IMR-90 (cell line): ENCODE measurements around the gene IGF1. TPM values are rescaled to one million over a fixed set of nuclear protein-coding genes. Genes with fewer than 3 reads are reported as not detected.

Source experiments
- ATAC-seq: fragments of 200-7000 bp; cut with Tn5 transposase; 2 replicates; pipeline ENCODE4 v1.9.1; 2020; ENCODE audit warnings: low read depth, mild to moderate bottlenecking, moderate library complexity
- BruUV-seq: library from RNA; stranded (reverse); fragments of 400-500 nt; replicated peaks from 2 replicates; lab custom pipeline; 2021; lab: Mats Ljungman, UMichigan
- CTCF ChIA-PET: fragments of 300-600 bp; formaldehyde crosslinking; extraction: SDS; loops from one replicate; lab custom pipeline; 2021; ENCODE audit warnings: antibody characterized with exemption; lab: Yijun Ruan, JAX
- POLR2A ChIA-PET: fragments of 300-600 bp; sonication (Branson Sonifier 250); formaldehyde crosslinking; loops from one replicate; lab custom pipeline; 2022; ENCODE audit warnings: antibody characterized with exemption; ENCODE audit not compliant: unreplicated experiment; lab: Charles Lee
- DNase-seq: peaks from one replicate; pipeline ENCODE4 v3.0.0; 2013
- H2AFZ ChIP-seq: replicated peaks from 2 replicates; pipeline ENCODE3; 2013; ENCODE audit warnings: low read length, mild to moderate bottlenecking; ENCODE audit not compliant: poor library complexity
- H2AK5ac ChIP-seq: 2 replicates; pipeline ENCODE4 v1.6.1; 2013; ENCODE audit warnings: low read depth, low read length, inconsistent platforms
- H2AK9ac ChIP-seq: replicated peaks from 2 replicates; pipeline ENCODE3; 2013; ENCODE audit warnings: mild to moderate bottlenecking, low read depth, low read length, moderate library complexity; ENCODE audit not compliant: poor library complexity
- H2BK120ac ChIP-seq: 2 replicates; pipeline ENCODE4 v1.6.1; 2013; ENCODE audit warnings: low read depth, low read length, inconsistent platforms
- H2BK15ac ChIP-seq: 3 replicates; pipeline ENCODE4 v1.6.1; 2013; ENCODE audit warnings: low read depth, low read length, inconsistent platforms
- H2BK20ac ChIP-seq: 2 replicates; pipeline ENCODE4 v1.6.1; 2013; ENCODE audit warnings: low read depth, mild to moderate bottlenecking, inconsistent platforms, low read length, moderate library complexity
- H2BK5ac ChIP-seq: 2 replicates; pipeline ENCODE4 v1.6.1; 2013; ENCODE audit warnings: mild to moderate bottlenecking, low read depth, low read length, inconsistent platforms; ENCODE audit not compliant: poor library complexity, severe bottlenecking
- H3K14ac ChIP-seq: replicated peaks from 2 replicates; pipeline ENCODE4 v1.6.1; 2013; ENCODE audit warnings: low read depth, low read length, inconsistent platforms
- H3K18ac ChIP-seq: 2 replicates; pipeline ENCODE4 v1.6.1; 2013; ENCODE audit warnings: low read depth, low read length, control low read depth
- H3K23ac ChIP-seq: 2 replicates; pipeline ENCODE4 v1.6.1; 2013; ENCODE audit warnings: low read depth, low read length, inconsistent platforms
- H3K27ac ChIP-seq: 2 replicates; pipeline ENCODE4 v1.5.1; 2013; ENCODE audit warnings: mild to moderate bottlenecking, control low read depth, low read length; ENCODE audit not compliant: insufficient read depth
- H3K27me3 ChIP-seq: 2 replicates; pipeline ENCODE4 v1.6.1; 2013; ENCODE audit warnings: low read length; ENCODE audit not compliant: control insufficient read depth, insufficient read depth
- H3K36me3 ChIP-seq: 2 replicates; pipeline ENCODE4 v1.6.1; 2013; ENCODE audit warnings: low read length, mixed read lengths; ENCODE audit not compliant: control insufficient read depth, insufficient read depth
- H3K4ac ChIP-seq: 2 replicates; pipeline ENCODE4 v1.6.1; 2013; ENCODE audit warnings: low read depth, low read length, inconsistent platforms
- H3K4me1 ChIP-seq: 2 replicates; pipeline ENCODE4 v1.6.1; 2013; ENCODE audit warnings: low read length, mixed read lengths; ENCODE audit not compliant: control insufficient read depth, insufficient read depth
- H3K4me2 ChIP-seq: 2 replicates; pipeline ENCODE4 v1.6.1; 2013; ENCODE audit warnings: low read depth, mild to moderate bottlenecking, control low read depth, low read length, moderate library complexity
- H3K4me3 ChIP-seq: 2 replicates; pipeline ENCODE4 v1.5.1; 2013; ENCODE audit warnings: low read depth, mild to moderate bottlenecking, control low read depth, low read length, moderate library complexity; ENCODE audit not compliant: insufficient read depth
- H3K56ac ChIP-seq: 2 replicates; pipeline ENCODE4 v1.6.1; 2013; ENCODE audit warnings: low read length, inconsistent platforms; ENCODE audit not compliant: insufficient read depth; ENCODE audit errors: extremely low read depth
- H3K79me1 ChIP-seq, 2 experiments: 2 replicates each; pipeline ENCODE4 v1.6.1; 2013; ENCODE audit warnings: low read length in 2 of 2, inconsistent platforms in 1 of 2, low read depth in 1 of 2
- H3K9ac ChIP-seq: 2 replicates; pipeline ENCODE4 v1.6.1; 2013; ENCODE audit warnings: low read depth, low read length, control low read depth
- H3K9me1 ChIP-seq: 2 replicates; pipeline ENCODE4 v1.6.1; 2013; ENCODE audit warnings: low read length, inconsistent platforms; ENCODE audit not compliant: insufficient read depth
- H3K9me3 ChIP-seq: 2 replicates; pipeline ENCODE4 v1.6.1; 2013; ENCODE audit warnings: low read length; ENCODE audit not compliant: control insufficient read depth, insufficient read depth
- H4K20me1 ChIP-seq: 2 replicates; pipeline ENCODE4 v1.6.1; 2013; ENCODE audit warnings: low read length, inconsistent platforms; ENCODE audit not compliant: insufficient read depth
- H4K5ac ChIP-seq: 2 replicates; pipeline ENCODE4 v1.6.1; 2013; ENCODE audit warnings: mild to moderate bottlenecking, low read depth, low read length, control low read depth
- H4K8ac ChIP-seq, 2 experiments: 2 replicates each; pipeline ENCODE4 v1.6.1; 2013; ENCODE audit warnings: low read depth in 2 of 2, low read length in 2 of 2, control low read depth in 1 of 2, inconsistent platforms in 1 of 2
- H4K91ac ChIP-seq: 2 replicates; pipeline ENCODE4 v1.6.1; 2013; ENCODE audit warnings: low read depth, low read length, inconsistent platforms; ENCODE audit not compliant: insufficient read depth
- CEBPB ChIP-seq: IDR thresholded peaks from 2 replicates; pipeline ENCODE4 v1.6.1; 2012; ENCODE audit warnings: low read depth, low read length, improper control_type of control experiment
- NFE2L2 ChIP-seq: fragments of 150-350 bp; IDR thresholded peaks from 2 replicates; pipeline ENCODE4 v1.6.1; 2016; ENCODE audit warnings: low read depth, mild to moderate bottlenecking, low read length
- WGBS, 2 experiments: methylation state at CpG; one replicate each; pipeline versions ENCODE4 v1.1.5 to v1.1.7; 2013; ENCODE audit warnings: missing lambda C conversion rate in 2 of 2; ENCODE audit not compliant: insufficient read length in 1 of 2; ENCODE audit errors: extremely low coverage in 2 of 2; 5-methylcytosine and 5-hydroxymethylcytosine counted together
- dilution Hi-C: fragments of 300-500 bp; cut with HindIII; formaldehyde crosslinking; loops from one replicate; pipeline ENCODE4 v1.14.3; 2018; ENCODE audit warnings: low sequenced_read_pairs; ENCODE audit not compliant: unreplicated experiment
- in situ Hi-C: fragments of 300-500 bp; cut with MboI; formaldehyde crosslinking; loops from 3 replicates; pipeline ENCODE4 v1.14.3; 2019; ENCODE audit warnings: low sequenced_read_pairs, inconsistent platforms, mixed read lengths
- intact Hi-C: fragments of 100-400 bp; cut with micrococcal nuclease; formaldehyde crosslinking; loops from 2 replicates; pipeline ENCODE4 v1.10.0; 2022
- polyA plus RNA-seq, 3 experiments: library from polyadenylated mRNA; depleted of rRNA; stranded (reverse); fragments of >200 nt; gene quantifications; 2 replicates each; pipeline ENCODE4 v1.2.3, GENCODE V29; 2012; ENCODE audit warnings: low replicate concordance in 1 of 3
- total RNA-seq: library from RNA; depleted of rRNA; stranded (reverse); fragments of >200 nt; gene quantifications from 2 replicates; pipeline ENCODE4 v1.2.3, GENCODE V29; 2012

Gene IGF1
- total and polyA plus RNA-seq, 2 of the 4 experiments (the other 2 are of a cell fraction): under 0.01 to 0.12 TPM

GRCh38 chr12:102444707-102445106, 35.7 kb downstream of the IGF1 start:
- H3K4ac ChIP-seq: no peak overlapping the region
- H4K5ac ChIP-seq: no peak overlapping the region
- H4K91ac ChIP-seq: no peak overlapping the region
- H3K9me1 ChIP-seq: no peaks in the 10 kb centered on the region; the same call in 1 of the 2 replicates
- no peaks in the 10 kb centered on the region for H3K36me3 ChIP-seq
- no CpG with 5 or more reads among the region's 7 CpGs for WGBS, 2 experiments
- no peaks in the 10 kb centered on the region for H3K27me3 ChIP-seq
- H3K9ac ChIP-seq: no peak overlapping the region
- H2AK5ac ChIP-seq: no peak overlapping the region
- no peak overlapping the region for H2BK15ac ChIP-seq
- H2BK120ac ChIP-seq: no peak overlapping the region
- H3K18ac ChIP-seq: no peak overlapping the region
- in situ Hi-C loops (no loop called here), intact Hi-C loops (no loop called here), dilution Hi-C loops (no loop called here)
- BruUV-seq: no TSS peak
- no peak overlapping the region for H3K23ac ChIP-seq
- ChIA-PET POLR2A (no interaction called here), CTCF (no interaction called here)
- H3K4me2 ChIP-seq: no peak overlapping the region
- no peak overlapping the region for H3K4me3 ChIP-seq
- peaks cover 5% of the 10 kb centered on the region for H3K4me1 ChIP-seq
- peak; percentile 86 for TF ChIP-seq NFE2L2
- TF ChIP-seq CEBPB: no peak
- no peak for ATAC-seq
- no peaks in the 10 kb centered on the region for H3K9me3 ChIP-seq
- H2AK9ac ChIP-seq: no peak overlapping the region
- no peak overlapping the region for H3K56ac ChIP-seq
- H2BK5ac ChIP-seq: no peak overlapping the region
- H3K79me1 ChIP-seq: no peaks in the 10 kb centered on the region
- no peak overlapping the region for H3K27ac ChIP-seq
- no peaks in the 10 kb centered on the region for H4K20me1 ChIP-seq
- H2AFZ ChIP-seq: no peak overlapping the region
- H2BK20ac ChIP-seq: no peak overlapping the region
- no peak overlapping the region for H3K14ac ChIP-seq
- H4K8ac ChIP-seq: no peak overlapping the region
- DNase-seq: no peak
